Choroid plexus epithelial cell (primary cell): ENCODE measurements around the gene ACTR10.

ENCODE experiments used
- DNase-seq: peaks from one replicate; pipeline ENCODE4 v3.0.0-alpha.2; 2010; ENCODE audit warnings: low read depth
- H3K4me3 ChIP-seq: 2 replicates; pipeline ENCODE4 v1.5.1; 2011; ENCODE audit warnings: low read depth, mild to moderate bottlenecking, control low read depth, low read length, moderate library complexity
- TF ChIP-seq, protein P1 (sequence below): conservative IDR thresholded peaks from 2 replicates; pipeline ENCODE4 v1.5.1; 2011; ENCODE audit warnings: low read depth, mild to moderate bottlenecking, control low read depth, inconsistent platforms, low read length, moderate library complexity

ACTR10 gene

DNA sequence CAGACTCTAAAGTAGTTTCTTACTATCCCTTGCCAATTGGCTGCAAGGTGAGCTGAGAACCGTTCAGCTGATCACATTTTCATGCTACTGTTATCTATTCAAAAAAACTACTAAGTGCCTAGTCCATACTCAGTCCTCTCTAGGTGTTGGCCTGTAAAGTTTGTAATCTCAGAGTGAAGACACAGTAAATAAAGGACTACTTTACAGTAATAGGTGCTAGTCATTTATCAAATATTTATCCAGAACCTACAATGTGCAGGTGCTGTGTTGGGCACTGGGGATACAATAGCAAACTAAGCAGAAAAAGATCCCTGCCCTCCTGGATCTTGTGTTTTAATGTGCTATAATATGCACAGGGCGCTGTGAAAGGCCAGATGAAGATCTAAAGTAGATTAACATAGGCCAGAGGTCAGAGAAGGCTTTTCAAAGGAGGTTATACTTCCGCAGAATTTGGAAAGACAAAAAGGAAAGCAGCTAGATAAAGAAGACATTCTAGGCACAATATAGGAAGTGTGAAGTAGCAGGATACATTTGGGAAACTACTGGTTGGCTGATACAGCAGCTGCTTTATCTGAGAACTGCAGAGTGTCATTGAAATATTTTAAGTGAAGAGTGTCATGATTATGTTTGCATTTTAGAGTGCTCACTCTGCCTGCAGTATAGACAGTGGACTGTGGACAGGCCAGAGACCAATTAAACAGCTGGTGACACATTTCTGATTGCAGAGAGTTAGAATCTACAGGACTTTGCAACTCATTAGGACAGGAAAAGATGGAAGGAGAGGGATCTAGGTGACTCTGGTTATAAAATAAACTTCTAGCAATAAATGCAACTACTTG is 8.0 kb upstream of the ACTR10 start:
- H3K4me3 ChIP-seq: no peak overlapping the region
- TF ChIP-seq, protein P1, sequence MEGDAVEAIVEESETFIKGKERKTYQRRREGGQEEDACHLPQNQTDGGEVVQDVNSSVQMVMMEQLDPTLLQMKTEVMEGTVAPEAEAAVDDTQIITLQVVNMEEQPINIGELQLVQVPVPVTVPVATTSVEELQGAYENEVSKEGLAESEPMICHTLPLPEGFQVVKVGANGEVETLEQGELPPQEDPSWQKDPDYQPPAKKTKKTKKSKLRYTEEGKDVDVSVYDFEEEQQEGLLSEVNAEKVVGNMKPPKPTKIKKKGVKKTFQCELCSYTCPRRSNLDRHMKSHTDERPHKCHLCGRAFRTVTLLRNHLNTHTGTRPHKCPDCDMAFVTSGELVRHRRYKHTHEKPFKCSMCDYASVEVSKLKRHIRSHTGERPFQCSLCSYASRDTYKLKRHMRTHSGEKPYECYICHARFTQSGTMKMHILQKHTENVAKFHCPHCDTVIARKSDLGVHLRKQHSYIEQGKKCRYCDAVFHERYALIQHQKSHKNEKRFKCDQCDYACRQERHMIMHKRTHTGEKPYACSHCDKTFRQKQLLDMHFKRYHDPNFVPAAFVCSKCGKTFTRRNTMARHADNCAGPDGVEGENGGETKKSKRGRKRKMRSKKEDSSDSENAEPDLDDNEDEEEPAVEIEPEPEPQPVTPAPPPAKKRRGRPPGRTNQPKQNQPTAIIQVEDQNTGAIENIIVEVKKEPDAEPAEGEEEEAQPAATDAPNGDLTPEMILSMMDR: no peak
- no peak for DNase-seq

DNA sequence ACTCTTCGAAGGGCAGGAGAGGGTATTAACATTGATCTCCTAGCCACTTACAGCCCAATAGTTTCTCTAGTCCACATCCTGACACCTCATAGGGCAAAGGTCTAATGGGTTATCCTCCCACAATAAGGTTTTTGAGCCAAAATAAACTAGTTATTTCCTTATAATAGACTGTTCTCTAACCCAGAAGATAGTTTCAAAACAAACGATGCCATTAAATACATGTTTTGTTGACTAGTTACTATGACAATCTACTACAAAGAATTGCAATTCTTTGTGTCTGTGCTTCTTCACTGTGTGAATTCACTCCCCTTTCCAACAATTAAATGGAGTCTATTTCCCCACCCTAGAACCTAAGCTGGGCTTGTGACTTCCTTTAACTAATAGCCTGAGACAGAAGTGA is 6.4 kb upstream of the ACTR10 start:
- TF ChIP-seq, protein P1: no peak
- DNase-seq: no peak
- H3K4me3 ChIP-seq: no peak overlapping the region

DNA sequence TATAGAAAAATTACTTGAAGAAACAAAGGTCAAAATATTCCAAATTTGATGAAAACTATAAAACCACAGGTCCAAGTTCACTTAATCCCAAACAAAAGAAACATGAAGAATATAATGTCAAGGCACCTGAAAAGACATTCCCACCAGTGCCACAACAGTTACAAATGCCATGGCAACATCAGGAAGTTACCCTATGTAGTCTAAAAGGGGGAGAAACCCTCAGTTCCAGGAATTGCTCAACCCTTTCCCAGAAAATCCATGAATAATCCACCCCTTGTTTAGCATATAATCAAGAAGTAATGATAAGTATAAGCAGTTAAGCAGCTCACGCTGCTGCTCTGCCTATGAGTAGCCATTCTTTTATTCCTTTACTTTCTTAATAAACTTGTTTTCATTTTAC is 3.8 kb upstream of the ACTR10 start:
- DNase-seq: no peak
- TF ChIP-seq, protein P1: no peak
- no peak overlapping the region for H3K4me3 ChIP-seq

DNA sequence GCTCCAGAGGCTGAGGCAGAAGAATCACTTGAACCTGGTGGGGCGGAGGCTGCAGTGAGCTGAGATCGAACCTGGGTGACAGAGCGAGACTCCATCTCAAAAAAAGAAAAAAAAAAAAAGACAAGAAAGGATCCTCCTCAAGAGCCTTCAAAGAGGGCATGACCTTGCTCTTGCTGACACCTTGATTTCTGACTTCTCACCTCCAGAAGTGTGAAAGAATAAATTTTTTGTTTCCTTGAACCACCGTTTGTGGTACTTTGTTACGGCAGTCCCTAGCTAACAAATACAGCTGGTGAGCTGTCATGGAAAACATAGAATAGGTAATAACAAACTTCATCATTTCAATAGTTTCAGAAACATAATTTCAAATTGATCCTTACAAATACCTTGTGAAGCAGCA is 1.9 kb upstream of the ACTR10 start:
- TF ChIP-seq, protein P1: no peak
- H3K4me3 ChIP-seq: no peak overlapping the region
- DNase-seq: no peak

DNA sequence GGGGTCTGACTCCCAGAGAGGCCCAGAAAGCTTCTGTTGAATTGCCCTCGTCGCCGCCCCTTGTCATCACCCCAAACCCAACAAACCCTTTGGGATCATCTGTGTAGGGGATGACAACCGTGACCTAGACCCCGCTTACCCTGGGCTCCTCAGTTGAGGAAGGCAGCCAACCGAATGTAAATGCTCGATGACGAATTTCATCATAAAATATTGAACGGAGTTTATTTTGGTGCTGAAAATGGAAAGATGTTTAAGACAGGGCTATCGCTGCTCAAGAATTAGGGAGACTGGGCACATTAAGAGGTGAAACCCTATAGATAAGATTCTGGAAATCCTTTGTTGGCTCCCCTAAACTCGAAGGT is 512 bp downstream of the ACTR10 start:
- no peak for DNase-seq
- TF ChIP-seq, protein P1: no peak
- H3K4me3 ChIP-seq: peak overlapping the region; percentile 97

DNA sequence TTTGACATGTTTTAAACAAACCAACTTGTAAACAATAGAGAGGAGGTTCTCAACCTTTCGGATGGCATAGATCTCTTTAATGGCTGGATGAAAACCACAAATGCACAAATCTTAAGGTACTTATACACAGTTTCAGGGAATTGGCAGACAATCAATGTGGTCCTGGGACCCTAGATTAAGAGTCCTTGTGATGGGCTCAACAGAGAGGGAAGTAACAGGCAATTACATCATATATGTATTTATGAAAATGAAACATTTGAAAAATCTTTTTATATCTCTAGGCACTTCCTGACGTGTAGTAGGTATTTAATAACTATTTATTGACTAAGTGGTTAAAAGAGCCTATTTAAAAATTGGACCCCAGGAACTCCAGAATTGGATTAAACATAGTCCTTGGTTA is 897 bp downstream of the ACTR10 start:
- TF ChIP-seq, protein P1: no peak
- DNase-seq: no peak

DNA sequence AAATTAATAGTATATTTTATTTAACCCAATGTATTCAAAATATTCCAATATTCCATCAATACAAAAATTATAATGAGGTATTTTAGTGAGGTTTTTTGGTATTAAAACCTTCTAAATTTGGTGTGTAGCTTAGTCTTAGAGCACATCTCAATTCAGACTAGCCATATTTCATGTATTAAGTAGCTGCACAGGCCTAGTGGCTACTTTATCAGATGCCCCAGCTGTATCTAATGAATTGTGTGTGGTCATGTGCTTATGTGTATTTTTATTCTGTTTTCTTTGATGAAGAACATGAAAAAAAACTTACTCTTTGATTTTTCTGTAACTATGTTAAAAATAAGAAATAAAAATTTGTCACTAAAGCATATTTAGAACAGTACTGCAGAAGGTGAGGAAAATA is 13.2 kb downstream of the ACTR10 start:
- H3K4me3 ChIP-seq: no peak overlapping the region
- DNase-seq: no peak
- TF ChIP-seq, protein P1: no peak

More for the DNA sequence above, 897 bp downstream of the ACTR10 start:
- peak overlapping the region; percentile 97 for H3K4me3 ChIP-seq
